Esophagus muscularis mucosa (tissue), 4 donors: Measurements from ENCODE around the gene MYL3. TPM values are rescaled to one million over a fixed set of nuclear protein-coding genes. Genes with fewer than 3 reads are reported as not detected.

Experiments used
- DNase-seq: peaks from one replicate; pipeline ENCODE4 v3.0.0-alpha.2; 2017; ENCODE audit errors: extremely low spot score
- H3K27ac ChIP-seq, 4 donors: fragments of 200-600 bp; sonication (generic); replicated peaks in 1 of 4; 1 replicate in 3 of 4; 2 replicates in 1 of 4; pipeline ENCODE4 v1.5.1; 2016 to 2019; ENCODE audit warnings: mild to moderate bottlenecking in 1 of 4
- H3K27me3 ChIP-seq, 4 donors: fragments of 200-600 bp; sonication (generic); one replicate each; pipeline versions ENCODE4 v1.5.1 to v1.6.0; 2016 to 2019
- H3K36me3 ChIP-seq, 4 donors: fragments of 200-600 bp; sonication (generic); one replicate each; pipeline ENCODE4 v1.5.1; 2016 to 2019
- H3K4me1 ChIP-seq, 4 donors: fragments of 200-600 bp; sonication (generic); one replicate each; pipeline ENCODE4 v1.5.1; 2016 to 2019
- H3K4me3 ChIP-seq, 4 donors: fragments of 200-600 bp; sonication (generic); 1 replicate in 2 of 4; 2 replicates in 2 of 4; pipeline ENCODE4 v1.5.1; 2016 to 2019; ENCODE audit warnings: mild to moderate bottlenecking in 4 of 4, moderate library complexity in 1 of 4
- H3K9me3 ChIP-seq, 4 donors: fragments of 200-600 bp; sonication (generic); 1 replicate in 3 of 4; 2 replicates in 1 of 4; pipeline ENCODE4 v1.5.1; 2016 to 2019
- EP300 ChIP-seq: sonication (generic); formaldehyde crosslinking; IDR thresholded peaks from one replicate; pipeline ENCODE4 v1.6.1; 2017; ENCODE audit warnings: antibody characterized with exemption
- POLR2A ChIP-seq: fragments of 450-650 bp; IDR thresholded peaks from one replicate; pipeline ENCODE4 v1.6.1; 2017; ENCODE audit warnings: antibody characterized with exemption, moderate library complexity, mild to moderate bottlenecking, low read depth
- POLR2AphosphoS5 ChIP-seq, 2 donors: sonication (generic); formaldehyde crosslinking; IDR thresholded peaks; one replicate each; pipeline ENCODE4 v1.6.1; 2017; ENCODE audit warnings: antibody characterized with exemption in 2 of 2
- WGBS: methylation state at CpG from one replicate; pipeline ENCODE4 v1.1.5; 2018; 5-methylcytosine and 5-hydroxymethylcytosine counted together
- intact Hi-C: fragments of 100-400 bp; cut with DNase I; formaldehyde crosslinking; loops from one replicate; pipeline ENCODE4 v1.15.1; 2023
- total RNA-seq, 4 donors: library from RNA; depleted of rRNA; stranded (reverse); fragments of >200 nt; gene quantifications; one replicate each; pipeline versions ENCODE4 v1.1.0 to v1.2.1, GENCODE V29; 2016
- TF ChIP-seq, protein P1 (sequence below), 3 experiments: fragments of 200-600 bp in 2 of 3; fragments of 450-650 bp in 1 of 3; sonication (generic) in 2 of 3; IDR thresholded peaks; one replicate each; pipeline ENCODE4 v1.5.1; 2017 to 2019; ENCODE audit warnings: antibody characterized with exemption in 3 of 3, mild to moderate bottlenecking in 2 of 3, moderate library complexity in 1 of 3

Gene MYL3
- total RNA-seq, 4 donors from 2014 or later: 0.83 to 13.0 (median 7.7) TPM

DNA sequence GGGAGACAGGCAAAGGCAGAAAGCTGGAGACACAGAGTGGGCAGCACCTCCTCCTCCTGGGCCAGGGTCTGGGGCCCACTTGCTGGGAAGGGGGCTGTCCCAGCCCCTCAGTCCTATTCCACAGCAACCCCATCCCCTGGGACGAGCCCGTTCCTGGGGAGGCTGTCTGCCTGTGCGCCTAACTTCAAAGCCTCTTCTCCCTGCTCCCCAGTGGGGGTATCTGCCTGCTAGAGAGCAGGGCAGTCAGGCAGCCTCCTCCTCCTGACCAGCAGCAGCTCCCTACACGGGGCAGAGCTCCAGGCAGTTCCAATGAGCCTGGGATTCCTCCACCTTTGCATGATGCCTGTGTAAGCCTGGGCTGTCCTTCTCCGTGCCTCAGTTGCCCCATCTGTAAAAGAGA lies 21.2 kb upstream of the MYL3 start:
- DNase-seq: no peak
- TF ChIP-seq, protein P1, sequence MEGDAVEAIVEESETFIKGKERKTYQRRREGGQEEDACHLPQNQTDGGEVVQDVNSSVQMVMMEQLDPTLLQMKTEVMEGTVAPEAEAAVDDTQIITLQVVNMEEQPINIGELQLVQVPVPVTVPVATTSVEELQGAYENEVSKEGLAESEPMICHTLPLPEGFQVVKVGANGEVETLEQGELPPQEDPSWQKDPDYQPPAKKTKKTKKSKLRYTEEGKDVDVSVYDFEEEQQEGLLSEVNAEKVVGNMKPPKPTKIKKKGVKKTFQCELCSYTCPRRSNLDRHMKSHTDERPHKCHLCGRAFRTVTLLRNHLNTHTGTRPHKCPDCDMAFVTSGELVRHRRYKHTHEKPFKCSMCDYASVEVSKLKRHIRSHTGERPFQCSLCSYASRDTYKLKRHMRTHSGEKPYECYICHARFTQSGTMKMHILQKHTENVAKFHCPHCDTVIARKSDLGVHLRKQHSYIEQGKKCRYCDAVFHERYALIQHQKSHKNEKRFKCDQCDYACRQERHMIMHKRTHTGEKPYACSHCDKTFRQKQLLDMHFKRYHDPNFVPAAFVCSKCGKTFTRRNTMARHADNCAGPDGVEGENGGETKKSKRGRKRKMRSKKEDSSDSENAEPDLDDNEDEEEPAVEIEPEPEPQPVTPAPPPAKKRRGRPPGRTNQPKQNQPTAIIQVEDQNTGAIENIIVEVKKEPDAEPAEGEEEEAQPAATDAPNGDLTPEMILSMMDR (IDR thresholded peaks at IDR 0.05): no peak
- TF ChIP-seq EP300 (no peak), POLR2AphosphoS5 (IDR thresholded peaks at IDR 0.05) (no peak), POLR2A (no peak)
- peak overlapping the region in 2 of 4 donors; percentile 71 to 77 for H3K4me3 ChIP-seq
- WGBS: no CpG with 5 or more reads among the region's 5 CpGs
- H3K27ac ChIP-seq: no peak overlapping the region
- H3K9me3 ChIP-seq: no peaks in the 10 kb centered on the region
- intact Hi-C loops: no loop called here
- peaks cover 7 to 58% (median 43%) of the 10 kb centered on the region in 4 donors for H3K4me1 ChIP-seq
- peaks cover 0 to 31% (median 0%) of the 10 kb centered on the region in 4 donors for H3K27me3 ChIP-seq
- H3K36me3 ChIP-seq: no peaks in the 10 kb centered on the region

DNA sequence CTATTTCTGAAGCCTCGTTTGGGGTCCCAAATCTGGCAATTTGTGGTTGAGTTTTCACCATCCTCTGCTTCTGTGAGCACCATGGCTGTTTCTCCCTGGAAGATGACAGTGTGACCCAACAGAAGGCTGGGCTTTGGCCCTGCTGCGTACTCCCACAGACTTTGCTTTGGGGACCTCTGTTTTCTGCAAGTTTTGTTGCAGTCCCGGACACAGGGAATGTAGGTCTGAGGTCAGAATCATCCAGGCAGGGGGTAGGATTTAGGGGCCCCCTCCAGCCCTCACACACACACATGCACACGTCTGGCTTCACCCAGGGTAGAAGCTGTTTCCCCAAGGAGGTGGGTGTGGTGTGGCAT lies 20.6 kb upstream of the MYL3 start:
- intact Hi-C loops: no loop called here

DNA sequence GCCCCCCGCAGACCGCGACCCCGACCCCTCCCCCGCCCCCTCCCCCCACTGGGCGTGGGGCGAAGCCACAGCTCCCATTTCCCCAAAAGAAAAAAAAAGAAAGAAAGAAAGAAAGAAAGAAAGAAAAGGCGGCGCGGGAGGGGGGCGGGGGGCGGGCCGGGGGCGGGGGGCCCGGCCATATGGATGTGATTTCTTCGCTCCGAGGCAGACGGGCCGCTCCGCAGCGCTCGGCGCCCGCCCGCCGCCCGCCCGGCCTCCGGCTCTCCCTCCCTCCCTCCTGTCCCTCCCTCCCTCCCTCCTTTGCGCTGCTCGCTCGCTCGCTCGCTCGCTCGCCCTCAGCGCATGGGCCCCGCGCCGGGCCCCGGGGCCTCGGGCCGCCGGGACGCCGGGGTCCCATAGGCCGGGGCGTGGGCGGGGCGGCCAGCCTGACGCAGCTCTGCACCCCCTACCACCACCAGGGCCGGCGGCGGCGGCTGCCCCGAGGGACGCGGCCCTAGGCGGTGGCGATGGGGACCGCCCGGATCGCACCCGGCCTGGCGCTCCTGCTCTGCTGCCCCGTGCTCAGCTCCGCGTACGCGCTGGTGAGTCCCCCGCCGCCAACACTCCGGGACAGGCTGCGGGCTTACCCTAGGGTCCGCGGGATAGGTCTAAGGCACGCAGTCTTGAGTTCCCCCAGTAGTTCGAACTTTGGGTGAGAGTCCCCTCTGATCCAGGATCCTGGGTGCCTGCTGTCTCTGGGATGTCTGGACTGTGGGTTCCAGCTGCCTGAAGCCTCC lies 20.0 kb upstream of the MYL3 start:
- Histone ChIP-seq H3K9me3 (no peaks in the 10 kb centered on the region), H3K4me1 (peaks cover 13 to 60% (median 49%) of the 10 kb centered on the region in 4 donors), H3K4me3 (peak overlapping the region; percentile 69 to 77 (median 72)), H3K27ac (peak overlapping the region; percentile 79 to 86 (median 84)), H3K36me3 (no peaks in the 10 kb centered on the region), H3K27me3 (peaks cover 0 to 31% (median 0%) of the 10 kb centered on the region in 4 donors)
- TF ChIP-seq POLR2AphosphoS5 (IDR thresholded peaks at IDR 0.05) (no peak), EP300 (no peak)
- no peak for DNase-seq
- intact Hi-C loops: no loop called here
- WGBS: 4% methylated on average over 40 of the region's 78 CpGs

More for the DNA sequence above, 20.6 kb upstream of the MYL3 start:
- Histone ChIP-seq H3K36me3 (no peaks in the 10 kb centered on the region), H3K27ac (peak overlapping the region in 2 of 4 donors; percentile 82 to 85), H3K4me3 (peak overlapping the region; percentile 69 to 77 (median 72)), H3K27me3 (peaks cover 0 to 31% (median 0%) of the 10 kb centered on the region in 4 donors), H3K4me1 (peaks cover 9 to 57% (median 46%) of the 10 kb centered on the region in 4 donors), H3K9me3 (no peaks in the 10 kb centered on the region)
- no peak for DNase-seq
- no peak for TF ChIP-seq POLR2AphosphoS5 (IDR thresholded peaks at IDR 0.05)
- WGBS: 61% methylated on average over 4 of the region's 4 CpGs

DNA sequence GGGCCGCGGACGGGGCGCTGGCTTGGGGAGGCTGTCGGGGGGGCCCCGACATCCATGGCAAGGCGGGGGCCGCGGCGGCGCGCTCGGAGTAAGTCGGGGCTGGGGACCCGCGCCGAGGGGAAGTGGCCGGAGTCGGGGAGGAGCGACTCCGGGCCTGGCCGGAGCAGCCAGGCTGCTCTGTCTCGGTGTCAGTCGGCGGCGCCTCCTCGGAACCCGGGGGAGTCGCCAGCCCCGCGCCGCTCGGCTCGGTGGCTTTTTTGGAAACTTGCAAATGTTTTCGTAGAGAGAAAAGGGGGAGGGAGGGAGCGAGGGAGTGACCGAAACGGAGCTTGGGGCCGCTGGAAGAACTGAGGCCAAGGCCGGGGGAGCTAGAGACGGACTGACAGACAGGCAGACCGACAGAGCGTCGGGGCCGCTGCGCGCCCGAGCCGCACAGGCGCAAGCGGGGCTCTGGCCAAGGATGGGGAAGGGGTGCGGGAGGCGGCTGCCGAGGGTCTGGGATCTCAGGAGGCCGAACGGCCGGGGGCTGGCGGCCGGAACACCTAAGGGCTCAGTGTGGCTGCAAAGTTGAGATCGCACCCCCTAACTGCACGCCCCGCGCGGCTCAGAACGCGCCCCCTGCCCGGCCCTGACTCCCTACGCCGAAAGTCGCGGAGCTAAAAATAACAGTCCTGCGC lies 19.3 kb upstream of the MYL3 start:
- TF ChIP-seq, protein P1 (IDR thresholded peaks at IDR 0.05): no peak
- TF ChIP-seq EP300: no peak
- TF ChIP-seq POLR2A: no peak
- TF ChIP-seq POLR2AphosphoS5 (IDR thresholded peaks at IDR 0.05): no peak
- Histone ChIP-seq H3K4me3 (peak overlapping the region; percentile 69 to 77 (median 72)), H3K27me3 (peaks cover 0 to 31% (median 0%) of the 10 kb centered on the region in 4 donors), H3K27ac (peak overlapping the region; percentile 79 to 86 (median 84)), H3K36me3 (no peaks in the 10 kb centered on the region), H3K4me1 (peaks cover 13 to 64% (median 49%) of the 10 kb centered on the region in 4 donors), H3K9me3 (no peaks in the 10 kb centered on the region)
- intact Hi-C loops: no loop called here
- WGBS: 1% methylated on average over 32 of the region's 72 CpGs
- DNase-seq: no peak

DNA sequence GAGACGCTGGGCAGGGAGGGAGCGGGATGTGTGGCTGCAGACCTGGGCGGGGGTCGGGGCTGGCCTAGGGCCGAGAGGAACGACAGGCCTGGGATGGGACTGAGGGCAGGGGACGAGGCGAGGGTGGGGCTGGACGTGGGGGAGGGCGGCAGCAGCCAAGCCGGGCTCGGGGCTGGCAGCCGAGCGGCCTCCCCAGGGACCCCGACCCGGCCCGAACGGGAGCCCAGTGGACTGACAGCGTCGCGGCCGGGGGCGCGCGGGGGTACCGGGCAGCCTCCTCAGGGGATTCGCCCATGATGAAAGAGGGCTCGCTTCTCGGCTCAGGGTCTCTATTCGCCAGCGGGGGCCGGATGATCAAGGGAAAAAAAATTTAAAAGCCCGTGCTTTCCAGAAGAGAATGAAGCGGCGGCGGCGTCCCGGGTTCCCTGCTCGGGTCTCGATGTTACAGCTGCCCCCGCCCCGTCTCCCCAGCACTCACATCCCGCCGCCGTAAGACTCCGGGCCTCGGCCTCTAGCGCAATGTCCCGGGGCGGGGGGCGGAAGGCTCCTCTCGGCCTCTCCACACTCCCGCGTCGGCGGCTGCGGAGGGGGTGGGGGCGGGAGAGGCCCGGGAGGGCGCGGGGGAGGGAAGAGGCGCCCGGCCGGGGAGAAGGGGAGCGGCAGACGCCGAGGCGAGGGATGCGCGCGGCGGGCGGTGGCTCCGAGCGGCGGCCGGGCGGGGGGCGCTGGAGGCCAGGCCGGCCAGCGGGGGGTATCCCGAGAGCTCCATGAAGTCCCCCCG lies 18.5 kb upstream of the MYL3 start:
- Histone ChIP-seq H3K27me3 (peaks cover 0 to 31% (median 0%) of the 10 kb centered on the region in 4 donors), H3K4me1 (peaks cover 13 to 64% (median 49%) of the 10 kb centered on the region in 4 donors), H3K4me3 (peak overlapping the region; percentile 69 to 77 (median 72)), H3K27ac (peak overlapping the region; percentile 79 to 86 (median 84)), H3K36me3 (no peaks in the 10 kb centered on the region), H3K9me3 (no peaks in the 10 kb centered on the region)
- intact Hi-C loops: no loop called here
- TF ChIP-seq, protein P1 (IDR thresholded peaks at IDR 0.05): no peak
- TF ChIP-seq POLR2AphosphoS5 (IDR thresholded peaks at IDR 0.05): peak in 1 of 2 donors; percentile 6
- 4% methylated on average over 32 of the region's 83 CpGs for WGBS
- DNase-seq: no peak
